GM12874 (cell line): Measurements from ENCODE around the gene PSMC5.

Experiments used
- CTCF ChIP-seq: IDR thresholded peaks from 2 replicates; pipeline ENCODE4 v1.5.1; 2011; ENCODE audit warnings: low read depth, mild to moderate bottlenecking, control low read depth, low read length, moderate library complexity; ENCODE audit not compliant: insufficient read depth

PSMC5 gene

GRCh38 chr17:63816669-63817068, 10.6 kb upstream of the PSMC5 start:
- TF ChIP-seq CTCF, result no peak

GRCh38 chr17:63817736-63818385, 9.4 kb upstream of the PSMC5 start:
- TF ChIP-seq CTCF, result no peak

GRCh38 chr17:63819131-63819530, 8.1 kb upstream of the PSMC5 start:
- no peak for TF ChIP-seq CTCF

GRCh38 chr17:63819585-63820537, 7.4 kb upstream of the PSMC5 start:
- TF ChIP-seq CTCF, result no peak

- TF ChIP-seq CTCF, result no peak
These were observed 6.2 kb upstream of the PSMC5 start for GRCh38 chr17:63820963-63821561.

GRCh38 chr17:63821804-63822203, 5.4 kb upstream of the PSMC5 start:
- TF ChIP-seq CTCF, result no peak

GRCh38 chr17:63822537-63822936, 4.7 kb upstream of the PSMC5 start:
- TF ChIP-seq CTCF, result no peak
